Mesenteric fat pad (tissue), 1 donor: ENCODE data around the gene CDC25C. TPM values are rescaled to one million over a fixed set of nuclear protein-coding genes. Genes with fewer than 3 reads are reported as not detected.

Experiments
- total RNA-seq: library from RNA; stranded (reverse); fragmentation: NEBNext Ultra II Directional; extraction: Animal tissue kit (Norgen Biotek cat#: 25700); gene quantifications from one replicate; pipeline ENCODE4 v1.2.1, GENCODE V29; 2021
- donor health status: DM: yes; HTN: yes; CAD: no.

CDC25C gene
- total RNA-seq, 1 donor from 2014 or later = not detected

Other genes with a start within 250 kb of the CDC25C start
- not detected for gene WNT8A, start 247.8 kb downstream of the CDC25C start, total RNA-seq
- gene NME5, start 192.4 kb downstream of the CDC25C start, total RNA-seq = 0.71 TPM
- gene BRD8, start 153.2 kb downstream of the CDC25C start, total RNA-seq = 23.8 TPM
- not detected for gene KIF20A, start 152.7 kb downstream of the CDC25C start, total RNA-seq
- gene CDC23, start 118.5 kb downstream of the CDC25C start, total RNA-seq = 18.1 TPM
- gene GFRA3, start 57.2 kb downstream of the CDC25C start, total RNA-seq = not detected
- 25.7 TPM for gene FAM53C, start 6.5 kb upstream of the CDC25C start, total RNA-seq
- 54.1 TPM for gene KDM3B, start 20.9 kb upstream of the CDC25C start, total RNA-seq
- gene REEP2, start 107.3 kb upstream of the CDC25C start, total RNA-seq = 2.6 TPM
- 639 TPM for gene EGR1, start 133.7 kb upstream of the CDC25C start, total RNA-seq
- 165 TPM for gene ETF1, start 211.4 kb upstream of the CDC25C start, total RNA-seq
- gene HSPA9, start 243.6 kb upstream of the CDC25C start, total RNA-seq = 224 TPM